GM12892 (cell line): ENCODE measurements around the gene PDGFC.

Experiments
- POLR2A ChIP-seq: IDR thresholded peaks from 2 replicates; pipeline ENCODE4 v1.6.1; 2011; ENCODE audit warnings: low read depth, low read length, control low read depth
- POLR2AphosphoS5 ChIP-seq: IDR thresholded peaks from 2 replicates; pipeline ENCODE4 v1.6.1; 2011; ENCODE audit warnings: low read depth, low read length, control low read depth

GRCh38 chr4:156953951-156954350, 17.6 kb downstream of the PDGFC start:
- TF ChIP-seq POLR2AphosphoS5 (no peak), POLR2A (no peak)
